Sciatic nerve (tissue), 2 donors: Measurements from ENCODE around the gene FYN. TPM values are rescaled to one million over a fixed set of nuclear protein-coding genes. Genes with fewer than 3 reads are reported as not detected.
A peak's percentile ranks its signal among the peaks of the same experiment; 100 is the strongest.
"Not testable (repeated sequence)": the region's sequence is repeated elsewhere in the genome, so short reads cannot be mapped to it uniquely, and the experiment has no call there.

Experiments
- ATAC-seq: fragments of 200-7000 bp; cut with Tn5 transposase; one replicate; pipeline ENCODE4 v1.9.1; 2020; ENCODE audit warnings: mild to moderate bottlenecking, moderate library complexity
- DNase-seq: peaks from one replicate; pipeline ENCODE4 v3.0.0-alpha.2; 2020; ENCODE audit warnings: low spot score
- intact Hi-C: fragments of 100-400 bp; cut with DNase I; formaldehyde crosslinking; loops from one replicate; pipeline ENCODE4 v1.14.2; 2022
- total RNA-seq: library from RNA; stranded (reverse); fragmentation: NEBNext Ultra II Directional; extraction: Animal tissue kit (Norgen Biotek cat#: 25700); gene quantifications from one replicate; pipeline ENCODE4 v1.2.1, GENCODE V29; 2021
- donor health status: DM: no; HTN: no; CAD: no.
- donor health status: DM: no; HTN: no; CAD: no.

FYN gene
- 173 TPM for total RNA-seq

DNA sequence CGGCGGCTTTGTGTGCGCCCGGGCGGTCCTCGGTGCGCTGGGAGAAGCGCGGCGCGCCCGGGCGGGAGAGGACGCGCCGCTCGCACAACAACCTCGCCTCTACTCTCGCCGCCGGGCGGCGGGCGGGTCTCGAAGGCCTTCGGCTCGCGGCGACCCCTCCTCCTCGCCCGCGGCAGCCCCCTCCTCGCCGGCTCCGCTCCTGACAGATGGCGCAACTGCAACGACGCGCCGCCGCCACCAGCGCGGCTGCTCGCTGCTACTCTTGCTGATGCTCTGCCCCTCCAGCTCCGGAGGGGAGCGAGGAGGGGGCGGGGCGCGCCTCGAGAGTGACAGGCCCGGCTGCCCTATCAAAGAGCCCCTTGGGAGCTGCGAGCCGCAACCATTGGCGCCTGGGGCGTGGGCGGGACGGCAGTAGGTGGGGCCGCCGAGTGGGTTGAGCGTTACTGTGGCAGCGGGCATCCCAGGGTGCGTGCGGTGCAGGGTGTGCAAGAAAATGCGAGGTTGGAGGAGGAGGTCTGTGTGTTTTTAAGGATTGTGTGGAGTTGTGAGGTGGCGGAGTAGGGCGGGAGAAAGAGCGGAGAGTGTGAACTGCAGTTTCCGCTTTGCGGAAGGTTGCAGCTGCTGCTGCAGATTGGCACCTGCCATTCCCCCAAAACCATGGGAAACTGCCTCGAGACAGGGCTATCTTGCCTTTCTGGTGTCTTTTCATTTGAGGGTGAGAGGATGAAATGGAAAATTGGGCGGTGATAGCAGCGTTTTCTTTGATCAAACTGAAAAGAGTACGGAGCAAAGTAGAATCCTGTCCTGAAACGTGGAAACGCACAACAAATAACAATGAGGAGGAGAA, at the start of gene FYN:
FYN (minus strand) TSS at position 275 of the 847 bp plus-strand sequence. CDS start 153,401 bp downstream, outside the sequence.
- intact Hi-C loops, result loop anchor here (10.0 kb wide), 2 partner anchors 121 to 159 kb away; no protein-coding TSS in a partner anchor
- ATAC-seq (peak; percentile 99), DNase-seq (peak; percentile 99)

DNA sequence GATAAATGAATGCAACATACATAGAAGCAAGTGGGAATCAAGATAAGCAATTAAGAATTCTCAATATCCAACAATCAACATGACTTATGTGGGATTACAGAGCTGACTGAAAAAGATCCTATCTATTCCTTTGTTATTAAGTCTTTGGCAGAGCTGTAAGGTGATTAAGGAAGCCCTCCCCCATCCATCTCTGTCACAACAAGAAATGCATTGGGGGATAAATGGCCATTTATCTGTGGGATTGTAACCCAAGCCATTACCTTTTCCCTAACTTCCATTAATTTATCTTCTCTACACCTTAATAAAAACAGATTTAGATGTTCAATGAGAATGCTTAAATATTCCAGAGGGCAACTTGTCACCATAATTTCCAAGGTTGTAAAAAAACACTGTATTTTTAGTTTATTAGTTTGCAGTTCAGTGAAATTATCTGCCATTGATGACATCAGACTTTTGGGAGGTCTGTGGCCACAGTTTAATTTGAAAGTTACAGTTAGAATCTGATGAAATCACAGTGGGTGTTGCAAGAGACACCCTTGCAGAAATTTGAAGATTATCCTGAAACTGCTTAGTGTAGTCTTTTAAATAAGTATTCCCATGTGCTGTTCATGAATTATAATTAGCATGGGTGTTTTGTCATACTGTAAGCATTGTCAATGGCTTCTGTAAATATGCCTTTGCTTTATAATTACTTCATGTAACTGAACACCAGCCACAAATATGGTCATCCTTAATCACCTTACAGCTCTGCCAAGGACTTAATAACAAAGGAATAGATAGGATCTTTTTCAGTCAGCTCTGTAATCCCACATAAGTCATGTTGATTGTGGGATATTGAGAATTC, 49.4 kb upstream of the FYN start:
- no peak for ATAC-seq
- DNase-seq, result no peak
- intact Hi-C loops, result no loop called here

DNA sequence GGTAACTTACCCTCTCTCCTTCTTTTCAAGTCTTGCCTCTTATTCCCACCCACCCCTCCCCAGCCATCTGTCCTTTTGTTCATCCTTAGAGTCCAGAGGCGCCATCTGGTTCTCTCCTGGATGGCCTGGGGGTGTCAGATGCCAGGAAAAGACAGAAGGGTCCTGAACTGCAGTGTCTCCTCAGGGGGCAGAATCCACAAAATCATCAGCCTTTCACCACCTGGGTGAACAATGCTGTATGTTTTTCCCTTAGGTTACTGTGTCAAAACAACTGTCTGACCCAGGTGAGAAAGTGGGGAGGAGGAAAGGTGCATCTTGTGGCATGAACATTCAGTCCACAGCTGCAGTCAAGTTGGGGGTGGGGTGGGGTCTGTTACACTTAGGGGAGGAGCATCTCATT, 47.9 kb upstream of the FYN start:
- ATAC-seq (no peak), DNase-seq (no peak)
- intact Hi-C loops, result no loop called here

DNA sequence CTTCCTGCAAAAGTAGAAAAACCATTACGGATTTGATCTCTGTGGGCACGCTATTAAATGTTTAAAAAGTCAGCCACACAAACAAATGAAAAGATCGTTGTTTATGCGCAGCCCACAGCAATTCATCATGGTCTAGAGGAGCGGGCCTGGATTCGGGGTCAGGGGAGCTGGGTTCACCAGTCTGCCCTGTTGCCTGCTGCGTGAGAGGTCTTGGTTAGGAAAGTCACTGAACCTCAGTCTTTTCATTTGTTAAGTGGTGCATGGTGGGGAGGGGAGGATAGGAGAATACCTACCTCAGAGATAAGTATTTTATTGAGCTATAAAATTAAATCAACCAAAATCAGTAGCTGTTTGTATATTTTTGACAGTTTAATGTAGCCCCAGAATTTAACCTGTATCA, 47.3 kb upstream of the FYN start:
- intact Hi-C loops, result no loop called here

GRCh38 chr6:111918825-111919224, 45.6 kb upstream of the FYN start:
- DNase-seq (no peak), ATAC-seq (no peak)
- intact Hi-C loops, result no loop called here

More for the DNA sequence above, 47.3 kb upstream of the FYN start:
- DNase-seq (no peak), ATAC-seq (no peak)

GRCh38 chr6:111916747-111917146, 43.5 kb upstream of the FYN start:
- ATAC-seq (no peak), DNase-seq (no peak)
- intact Hi-C loops, result no loop called here

DNA sequence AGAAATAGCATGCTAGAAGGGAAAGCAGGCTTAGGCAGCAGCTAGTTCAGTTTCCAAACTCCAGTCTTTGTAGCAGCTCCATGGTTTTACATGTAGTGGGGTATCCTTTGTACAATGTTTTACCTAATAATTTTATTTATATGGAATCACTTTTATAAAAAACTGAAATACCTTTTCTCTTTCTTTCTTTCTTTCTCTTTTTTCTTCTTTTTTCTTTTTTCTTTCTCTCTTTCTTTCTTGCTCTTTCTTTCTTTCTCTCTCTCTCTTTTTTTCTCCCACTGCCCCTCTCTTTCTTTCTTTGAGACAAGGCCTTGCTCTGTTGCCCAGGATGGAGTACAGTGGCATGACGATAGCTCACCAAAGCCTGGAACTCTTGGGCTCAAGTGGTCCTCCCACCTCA, 41.4 kb upstream of the FYN start:
- ATAC-seq (no peak), DNase-seq (no peak)
- intact Hi-C loops, result no loop called here

DNA sequence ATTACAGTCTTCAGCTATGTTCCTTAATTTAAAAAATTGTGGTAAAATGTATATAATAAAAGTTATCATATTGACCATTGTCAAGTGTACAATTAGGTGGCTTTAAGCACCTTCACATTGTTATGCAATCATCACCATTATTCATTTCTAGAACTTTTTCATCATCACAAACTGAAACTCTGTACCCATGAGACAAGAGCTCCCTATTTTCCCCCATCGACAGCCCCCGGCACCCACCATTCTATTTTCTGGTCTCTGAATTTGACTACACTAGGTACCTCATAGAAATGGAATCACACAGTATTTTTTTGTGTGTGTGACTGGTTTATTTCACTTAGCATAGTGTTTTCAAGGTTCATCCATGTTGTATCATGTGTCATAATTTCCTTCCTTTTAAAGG, 39.7 kb upstream of the FYN start:
- ATAC-seq, result no peak
- DNase-seq, result no peak
- intact Hi-C loops, result no loop called here

- intact Hi-C loops, result no loop called here
- no peak for ATAC-seq
Measured at GRCh38 chr6:111911428-111911827, 38.2 kb upstream of the FYN start.

DNA sequence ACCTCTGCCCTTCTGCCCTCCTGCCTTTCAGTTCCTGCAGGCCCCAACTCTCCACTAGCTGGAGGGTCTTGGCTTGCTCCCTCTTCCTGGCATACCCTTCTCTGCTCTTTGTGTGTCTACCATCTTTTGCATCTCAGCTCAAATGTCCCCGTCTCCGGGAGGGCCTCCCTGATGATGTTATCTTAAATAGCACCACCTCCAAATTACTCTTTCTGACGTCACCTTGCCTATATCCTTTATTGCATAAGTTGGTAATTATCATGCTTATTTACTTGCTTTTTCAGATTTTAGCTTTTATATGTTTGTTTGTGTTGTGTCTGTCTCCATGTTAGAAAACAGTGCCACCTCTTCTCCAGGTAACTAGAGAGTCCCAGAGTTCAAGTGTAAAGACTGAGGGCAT, 36.0 kb upstream of the FYN start:
- no peak for ATAC-seq
- intact Hi-C loops, result no loop called here
- DNase-seq, result no peak

More at GRCh38 chr6:111911428-111911827, 38.2 kb upstream of the FYN start:
- DNase-seq, result no peak

DNA sequence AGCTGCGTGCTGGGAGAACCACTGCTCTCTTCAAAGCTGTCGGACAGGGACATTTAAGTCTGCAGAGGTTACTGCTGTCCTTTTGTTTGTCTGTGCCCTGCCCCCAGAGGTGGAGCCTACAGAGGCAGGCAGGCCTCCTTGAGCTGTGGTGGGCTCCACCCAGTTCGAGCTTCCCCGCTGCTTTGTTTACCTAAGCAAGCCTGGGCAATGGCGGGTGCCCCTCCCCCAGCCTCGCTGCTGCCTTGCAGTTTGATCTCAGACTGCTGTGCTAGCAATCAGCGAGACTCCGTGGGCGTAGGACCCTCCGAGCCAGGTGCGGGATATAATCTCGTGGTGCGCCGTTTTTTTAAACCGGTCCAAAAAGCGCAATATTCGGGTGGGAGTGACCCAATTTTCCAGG, 35.1 kb upstream of the FYN start:
- DNase-seq, intact Hi-C loops, ATAC-seq: not testable (repeated sequence)

DNA sequence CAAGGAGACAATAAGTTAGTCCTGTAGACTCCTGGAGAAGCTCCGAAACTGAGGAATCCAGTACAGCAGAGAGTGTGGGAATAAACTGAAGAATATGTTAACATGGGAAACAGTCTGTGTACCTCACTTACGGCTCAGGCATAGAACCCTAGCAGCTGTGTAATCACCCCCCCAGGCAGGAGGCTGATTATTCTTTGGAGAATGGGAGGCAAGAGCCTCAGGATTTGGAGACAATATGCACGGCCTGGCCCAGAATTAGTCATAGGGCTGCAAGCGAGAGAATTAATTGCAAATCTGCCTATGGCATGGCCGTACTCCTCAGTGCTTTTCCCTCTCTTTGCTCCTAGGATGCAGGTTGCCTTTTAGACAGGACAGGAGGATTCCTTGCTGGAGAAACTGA, 27.5 kb upstream of the FYN start:
- no peak for DNase-seq
- intact Hi-C loops, result no loop called here
- ATAC-seq, result no peak

DNA sequence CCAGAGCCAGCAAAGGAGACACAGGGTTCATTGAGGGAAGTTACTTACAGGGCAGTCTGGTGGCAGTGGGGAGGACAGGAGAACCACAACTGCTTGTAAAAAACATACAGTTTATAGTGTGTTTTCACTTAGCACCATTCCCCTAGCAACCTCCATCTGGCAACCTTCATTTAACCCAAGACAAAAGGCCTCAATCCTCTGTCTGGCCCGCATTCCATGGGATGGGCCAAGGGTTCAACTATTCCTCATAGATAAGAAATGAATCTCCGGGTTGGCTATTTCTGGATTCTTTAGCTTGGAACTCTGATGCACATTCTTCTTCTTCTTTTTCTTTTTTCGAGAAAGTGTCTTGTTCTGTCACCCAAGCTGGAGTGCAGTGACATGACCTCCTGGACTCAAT, 26.3 kb upstream of the FYN start:
- ATAC-seq (no peak), DNase-seq (no peak)
- intact Hi-C loops, result no loop called here

GRCh38 chr6:111898452-111898851, 25.2 kb upstream of the FYN start:
- DNase-seq (no peak), ATAC-seq (no peak)
- intact Hi-C loops, result no loop called here

DNA sequence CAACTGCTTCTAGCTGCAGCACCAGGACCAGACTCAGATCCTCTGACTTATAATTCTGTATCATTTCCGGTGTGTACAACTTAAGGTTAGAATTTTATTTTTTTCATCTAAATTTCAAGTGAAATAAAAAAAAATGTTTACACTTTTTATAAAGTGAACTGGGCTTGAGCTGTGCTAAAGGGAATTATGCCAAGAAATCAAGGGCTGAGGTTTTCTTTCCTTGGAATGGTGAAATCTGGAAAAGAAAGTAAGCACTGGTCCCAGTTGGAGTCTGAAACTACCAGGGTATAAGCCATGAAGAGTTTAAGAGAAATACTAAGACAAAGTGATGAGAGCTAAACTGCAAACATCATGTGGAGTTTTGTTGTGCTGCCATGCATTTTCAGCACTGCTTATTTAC, 21.7 kb upstream of the FYN start:
- no peak for ATAC-seq
- intact Hi-C loops, result no loop called here
- no peak for DNase-seq

DNA sequence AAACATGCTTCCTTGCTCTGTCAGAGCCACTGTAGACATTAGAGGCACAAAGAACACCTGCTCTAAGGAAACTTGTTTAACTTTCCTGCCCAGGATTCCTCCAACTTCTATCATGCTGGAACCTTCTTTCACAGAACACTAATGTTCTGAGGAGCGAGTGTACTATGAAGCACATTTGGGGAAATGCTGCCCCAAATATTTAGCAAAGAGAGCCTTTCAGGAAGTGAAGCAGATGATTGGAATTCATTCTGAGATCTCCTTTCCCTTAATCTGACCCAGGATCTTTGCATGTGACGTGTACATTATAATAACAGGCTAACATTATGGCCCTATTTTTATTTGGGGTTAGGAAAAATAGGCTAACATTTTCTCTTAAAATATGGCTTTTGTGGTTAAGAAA, 21.0 kb upstream of the FYN start:
- no peak for DNase-seq
- ATAC-seq, result no peak
- intact Hi-C loops, result no loop called here

GRCh38 chr6:111892431-111892830, 19.2 kb upstream of the FYN start:
- intact Hi-C loops, result no loop called here
- no peak for DNase-seq
- no peak for ATAC-seq

GRCh38 chr6:111890988-111891387, 17.7 kb upstream of the FYN start:
- no peak for DNase-seq
- intact Hi-C loops, result no loop called here
- no peak for ATAC-seq

DNA sequence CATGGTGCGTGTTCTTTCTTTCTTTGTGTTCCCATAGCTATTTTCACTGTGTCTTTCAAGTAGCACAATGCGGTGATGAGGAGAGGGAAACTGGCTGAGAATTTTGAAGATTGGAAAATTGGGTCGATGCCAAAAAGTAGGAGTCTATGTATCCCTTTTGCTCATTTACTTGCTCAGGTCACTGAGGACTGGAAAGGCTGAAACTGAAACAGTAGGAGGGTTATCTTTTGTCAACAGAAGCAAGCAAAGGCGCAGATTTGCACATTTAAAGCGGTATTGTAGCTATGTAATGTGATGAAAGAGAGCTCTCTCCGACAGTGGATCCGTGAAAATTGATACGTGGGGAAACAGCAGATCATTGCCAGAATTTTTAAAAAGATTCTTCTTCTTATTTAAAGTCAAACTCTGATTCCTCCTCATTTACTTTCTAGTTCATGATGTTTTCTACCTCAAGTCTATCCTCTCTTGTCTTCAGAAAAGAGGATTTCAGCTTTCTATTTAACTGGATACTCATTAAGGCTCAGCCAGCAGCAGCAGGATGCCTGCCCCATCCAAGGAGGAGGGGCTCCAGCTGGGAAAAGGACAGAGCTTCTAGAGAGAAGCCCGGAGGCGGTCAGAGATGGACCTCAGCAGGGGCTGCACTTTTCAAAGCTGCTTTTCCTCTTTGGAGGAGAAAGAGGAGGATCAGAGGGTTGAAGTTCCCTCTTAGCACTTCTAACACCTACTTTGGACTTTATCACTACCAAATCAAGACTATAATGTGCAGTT, 15.9 kb upstream of the FYN start:
- peak; percentile 61 for DNase-seq
- intact Hi-C loops, result no loop called here
- peak; percentile 91 for ATAC-seq
